Breast epithelium (tissue), 4 donors: ENCODE measurements around the gene GLI3. TPM values are rescaled to one million over a fixed set of nuclear protein-coding genes. Genes with fewer than 3 reads are reported as not detected.

Source experiments
- DNase-seq, 2 donors: peaks; one replicate each; pipeline ENCODE4 v3.0.0-alpha.2; 2019; ENCODE audit warnings: low spot score in 2 of 2
- H3K27ac ChIP-seq, 2 donors: fragments of 200-600 bp; sonication (generic) in 1 of 2; one replicate each; pipeline ENCODE4 v1.5.1; 2016 to 2019; ENCODE audit warnings: mild to moderate bottlenecking in 1 of 2
- H3K27me3 ChIP-seq, 2 donors: fragments of 200-600 bp; sonication (generic) in 1 of 2; one replicate each; pipeline versions ENCODE4 v1.5.1 to v1.6.0; 2017 to 2019; ENCODE audit warnings: control low read depth in 1 of 2, mild to moderate bottlenecking in 1 of 2
- H3K36me3 ChIP-seq: fragments of 200-600 bp; one replicate; pipeline ENCODE4 v1.5.1; 2019
- H3K4me1 ChIP-seq, 2 donors: fragments of 200-600 bp; sonication (generic); one replicate each; pipeline ENCODE4 v1.5.1; 2016 to 2019; ENCODE audit warnings: control low read depth in 1 of 2
- H3K4me3 ChIP-seq, 3 donors: fragments of 200-600 bp; sonication (generic); 1 replicate in 2 of 3; 2 replicates in 1 of 3; pipeline ENCODE4 v1.5.1; 2016 to 2019; ENCODE audit warnings: mild to moderate bottlenecking in 3 of 3, moderate library complexity in 2 of 3
- H3K9me3 ChIP-seq, 2 donors: fragments of 200-600 bp; sonication (generic) in 1 of 2; one replicate each; pipeline ENCODE4 v1.5.1; 2016 to 2019; ENCODE audit warnings: control low read depth in 1 of 2
- CTCF ChIP-seq, 3 donors: fragments of 450-650 bp; IDR thresholded peaks; one replicate each; pipeline ENCODE4 v1.5.1; 2016 to 2017; ENCODE audit warnings: antibody characterized with exemption in 3 of 3, mild to moderate bottlenecking in 3 of 3, moderate library complexity in 3 of 3
- POLR2A ChIP-seq: fragments of 450-650 bp; IDR thresholded peaks from one replicate; pipeline ENCODE4 v1.6.1; 2016; ENCODE audit warnings: antibody characterized with exemption, mild to moderate bottlenecking, moderate library complexity
- POLR2AphosphoS5 ChIP-seq, 3 donors: sonication (generic); formaldehyde crosslinking; IDR thresholded peaks; one replicate each; pipeline ENCODE4 v1.6.1; 2017; ENCODE audit warnings: antibody characterized with exemption in 3 of 3
- intact Hi-C: fragments of 100-400 bp; cut with DNase I; formaldehyde crosslinking; loops from one replicate; pipeline ENCODE4 v1.15.1; 2023; ENCODE audit warnings: low total_unique reads
- total RNA-seq, 3 donors: library from RNA; depleted of rRNA; stranded (reverse); fragments of >200 nt; gene quantifications; one replicate each; pipeline ENCODE4 v1.1.0, GENCODE V29; 2016

The GLI3 gene
- total RNA-seq, 3 donors from 2014 or later = 10.2 to 29.9 (median 22.6) TPM

GRCh38 chr7:42065015-42065414, 172.0 kb downstream of the GLI3 start:
- Histone ChIP-seq H3K27ac (no peak overlapping the region), H3K4me3 (no peak overlapping the region), H3K36me3 (no peaks in the 10 kb centered on the region), H3K4me1 (no peaks in the 10 kb centered on the region), H3K9me3 (no peaks in the 10 kb centered on the region), H3K27me3 (no peaks in the 10 kb centered on the region)
- intact Hi-C loops = no loop called here
- no peak for DNase-seq
- TF ChIP-seq POLR2AphosphoS5 (IDR thresholded peaks at IDR 0.05) (no peak), CTCF (IDR thresholded peaks at IDR 0.05) (no peak)

GRCh38 chr7:42064534-42064933, 172.5 kb downstream of the GLI3 start:
- H3K27me3 ChIP-seq = no peaks in the 10 kb centered on the region
- H3K4me1 ChIP-seq = no peaks in the 10 kb centered on the region
- no peaks in the 10 kb centered on the region for H3K36me3 ChIP-seq
- H3K27ac ChIP-seq = no peak overlapping the region
- no peak for DNase-seq
- TF ChIP-seq CTCF (IDR thresholded peaks at IDR 0.05) (no peak), POLR2A (no peak), POLR2AphosphoS5 (IDR thresholded peaks at IDR 0.05) (no peak)
- no peaks in the 10 kb centered on the region for H3K9me3 ChIP-seq
- intact Hi-C loops = no loop called here
- no peak overlapping the region for H3K4me3 ChIP-seq

GRCh38 chr7:42059275-42059674, 177.7 kb downstream of the GLI3 start:
- TF ChIP-seq POLR2AphosphoS5 (IDR thresholded peaks at IDR 0.05) = no peak
- Histone ChIP-seq H3K27me3 (no peaks in the 10 kb centered on the region), H3K4me3 (no peak overlapping the region), H3K4me1 (no peaks in the 10 kb centered on the region), H3K9me3 (no peaks in the 10 kb centered on the region), H3K36me3 (no peaks in the 10 kb centered on the region), H3K27ac (no peak overlapping the region)
- no peak for DNase-seq
- intact Hi-C loops = no loop called here

- Histone ChIP-seq H3K27ac (no peak overlapping the region), H3K27me3 (no peaks in the 10 kb centered on the region), H3K9me3 (no peaks in the 10 kb centered on the region), H3K36me3 (no peaks in the 10 kb centered on the region), H3K4me3 (no peak overlapping the region), H3K4me1 (no peaks in the 10 kb centered on the region)
- intact Hi-C loops = no loop called here
- no peak for DNase-seq
- TF ChIP-seq POLR2A (no peak), CTCF (IDR thresholded peaks at IDR 0.05) (no peak), POLR2AphosphoS5 (IDR thresholded peaks at IDR 0.05) (no peak)
These were observed 179.7 kb downstream of the GLI3 start for GRCh38 chr7:42057331-42057730.

GRCh38 chr7:42055171-42055570, 181.8 kb downstream of the GLI3 start:
- Histone ChIP-seq H3K4me1 (no peaks in the 10 kb centered on the region), H3K27ac (no peak overlapping the region), H3K36me3 (no peaks in the 10 kb centered on the region), H3K9me3 (no peaks in the 10 kb centered on the region), H3K4me3 (no peak overlapping the region), H3K27me3 (no peaks in the 10 kb centered on the region)
- no peak for DNase-seq
- intact Hi-C loops = no loop called here
- TF ChIP-seq CTCF (IDR thresholded peaks at IDR 0.05) (no peak), POLR2AphosphoS5 (IDR thresholded peaks at IDR 0.05) (no peak), POLR2A (no peak)

- intact Hi-C loops = no loop called here
- no peaks in the 10 kb centered on the region for H3K4me1 ChIP-seq
- TF ChIP-seq POLR2A (no peak), CTCF (IDR thresholded peaks at IDR 0.05) (no peak), POLR2AphosphoS5 (IDR thresholded peaks at IDR 0.05) (no peak)
- no peaks in the 10 kb centered on the region for H3K27me3 ChIP-seq
- no peaks in the 10 kb centered on the region for H3K36me3 ChIP-seq
- DNase-seq = no peak
- no peak overlapping the region for H3K4me3 ChIP-seq
- no peaks in the 10 kb centered on the region for H3K9me3 ChIP-seq
- H3K27ac ChIP-seq = no peak overlapping the region
These were observed 183.2 kb downstream of the GLI3 start for GRCh38 chr7:42053834-42054233.
